22Rv1 (cell line): ENCODE measurements around the gene PSPH.

Experiments
- H3K27ac ChIP-seq: fragments of 450-650 bp; 2 replicates; pipeline ENCODE4 v1.5.1; 2017
- ZFX ChIP-seq: fragments of 450-650 bp; IDR thresholded peaks from 2 replicates; pipeline ENCODE4 v1.6.1; 2017; ENCODE audit warnings: antibody characterized with exemption, borderline replicate concordance
- TF ChIP-seq, protein P1 (sequence below): fragments of 450-650 bp; IDR thresholded peaks from 2 replicates; pipeline ENCODE4 v1.5.1; 2017; ENCODE audit warnings: mild to moderate bottlenecking

PSPH gene

GRCh38 chr7:56007167-56007652 lies 44.0 kb downstream of the PSPH start:
- TF ChIP-seq, protein P1, sequence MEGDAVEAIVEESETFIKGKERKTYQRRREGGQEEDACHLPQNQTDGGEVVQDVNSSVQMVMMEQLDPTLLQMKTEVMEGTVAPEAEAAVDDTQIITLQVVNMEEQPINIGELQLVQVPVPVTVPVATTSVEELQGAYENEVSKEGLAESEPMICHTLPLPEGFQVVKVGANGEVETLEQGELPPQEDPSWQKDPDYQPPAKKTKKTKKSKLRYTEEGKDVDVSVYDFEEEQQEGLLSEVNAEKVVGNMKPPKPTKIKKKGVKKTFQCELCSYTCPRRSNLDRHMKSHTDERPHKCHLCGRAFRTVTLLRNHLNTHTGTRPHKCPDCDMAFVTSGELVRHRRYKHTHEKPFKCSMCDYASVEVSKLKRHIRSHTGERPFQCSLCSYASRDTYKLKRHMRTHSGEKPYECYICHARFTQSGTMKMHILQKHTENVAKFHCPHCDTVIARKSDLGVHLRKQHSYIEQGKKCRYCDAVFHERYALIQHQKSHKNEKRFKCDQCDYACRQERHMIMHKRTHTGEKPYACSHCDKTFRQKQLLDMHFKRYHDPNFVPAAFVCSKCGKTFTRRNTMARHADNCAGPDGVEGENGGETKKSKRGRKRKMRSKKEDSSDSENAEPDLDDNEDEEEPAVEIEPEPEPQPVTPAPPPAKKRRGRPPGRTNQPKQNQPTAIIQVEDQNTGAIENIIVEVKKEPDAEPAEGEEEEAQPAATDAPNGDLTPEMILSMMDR, result no peak
- no peak overlapping the region for H3K27ac ChIP-seq

DNA sequence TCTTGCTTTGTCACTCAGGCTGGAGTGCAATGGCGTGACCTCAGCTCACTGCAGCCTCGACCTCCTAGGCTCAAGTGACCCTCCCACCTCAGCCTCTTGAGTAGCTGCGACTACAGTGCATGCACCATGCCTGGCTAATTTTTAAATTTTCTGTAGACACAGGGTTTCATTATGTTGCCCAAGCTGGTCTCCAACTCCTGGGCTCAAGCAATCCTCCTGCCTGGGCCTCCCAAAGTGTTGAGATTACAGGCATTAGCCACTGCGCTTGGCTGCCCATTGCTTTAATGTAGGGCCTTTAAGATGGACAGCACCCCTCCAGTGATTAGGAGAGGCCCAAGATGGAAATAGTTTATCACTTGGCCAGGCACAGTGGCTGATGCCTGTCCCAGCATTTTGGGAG lies 47.5 kb downstream of the PSPH start:
- H3K27ac ChIP-seq, result no peak overlapping the region
- TF ChIP-seq ZFX, result no peak
- TF ChIP-seq, protein P1, result no peak

DNA sequence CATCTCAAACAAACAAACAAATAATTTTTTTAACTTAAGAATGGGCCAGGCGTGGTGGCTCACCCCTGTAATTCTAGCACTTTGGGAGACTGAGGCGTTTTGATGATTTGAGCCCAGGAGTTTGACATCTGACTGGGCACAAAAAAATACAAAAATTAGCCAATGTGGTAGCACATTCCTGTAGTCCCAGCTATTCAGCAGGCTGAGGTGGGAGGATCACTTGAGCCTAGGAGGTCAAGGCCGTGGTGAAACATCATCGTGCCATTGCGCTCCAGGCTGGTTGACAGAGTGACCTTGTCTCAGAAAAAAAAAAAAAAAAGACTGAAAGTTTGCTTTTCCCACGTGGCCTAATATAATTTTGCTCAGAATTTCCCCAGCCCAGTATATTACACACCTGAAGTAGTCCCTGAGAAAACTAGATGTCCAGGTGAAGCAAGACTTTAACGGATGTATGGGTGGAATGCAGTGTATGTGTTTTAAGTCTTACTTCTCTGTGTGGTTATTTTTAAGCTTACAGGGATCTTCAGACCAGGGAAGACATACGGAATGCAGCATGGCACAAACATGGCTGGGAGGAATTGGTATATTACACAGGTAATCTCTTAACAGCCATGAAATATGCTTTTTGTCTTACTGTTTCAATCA lies 54.3 kb downstream of the PSPH start:
- no peak overlapping the region for H3K27ac ChIP-seq
- TF ChIP-seq, protein P1, result no peak
- TF ChIP-seq ZFX, result no peak

DNA sequence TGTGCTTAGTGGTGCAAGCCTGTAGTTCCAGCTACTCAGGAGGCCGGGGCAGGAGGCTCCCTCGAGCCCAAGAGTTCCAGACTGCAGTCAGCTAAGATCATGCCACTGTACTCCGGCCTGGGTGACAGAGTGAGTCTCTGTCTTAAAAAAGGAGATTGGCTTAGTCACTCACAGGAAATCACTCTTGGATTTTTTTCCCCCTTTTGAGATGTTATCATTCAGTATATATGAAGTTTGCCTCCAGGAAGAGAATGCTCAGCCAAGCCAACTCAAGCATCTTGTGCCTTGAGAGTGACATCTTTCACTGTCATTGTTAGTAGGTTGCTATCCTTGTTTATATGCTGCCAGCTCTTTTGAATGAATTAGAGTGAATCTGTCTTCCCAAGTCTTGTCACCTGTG lies 58.9 kb downstream of the PSPH start:
- TF ChIP-seq ZFX, result no peak
- TF ChIP-seq, protein P1, result no peak
- no peak overlapping the region for H3K27ac ChIP-seq

- TF ChIP-seq, protein P1, result no peak
- TF ChIP-seq ZFX, result no peak
- no peak overlapping the region for H3K27ac ChIP-seq
These were observed 67.7 kb downstream of the PSPH start for GRCh38 chr7:55983537-55983936.

- H3K27ac ChIP-seq, result no peak overlapping the region
- TF ChIP-seq, protein P1, result no peak
- no peak for TF ChIP-seq ZFX
These were observed 71.0 kb downstream of the PSPH start for GRCh38 chr7:55980266-55980665.

DNA sequence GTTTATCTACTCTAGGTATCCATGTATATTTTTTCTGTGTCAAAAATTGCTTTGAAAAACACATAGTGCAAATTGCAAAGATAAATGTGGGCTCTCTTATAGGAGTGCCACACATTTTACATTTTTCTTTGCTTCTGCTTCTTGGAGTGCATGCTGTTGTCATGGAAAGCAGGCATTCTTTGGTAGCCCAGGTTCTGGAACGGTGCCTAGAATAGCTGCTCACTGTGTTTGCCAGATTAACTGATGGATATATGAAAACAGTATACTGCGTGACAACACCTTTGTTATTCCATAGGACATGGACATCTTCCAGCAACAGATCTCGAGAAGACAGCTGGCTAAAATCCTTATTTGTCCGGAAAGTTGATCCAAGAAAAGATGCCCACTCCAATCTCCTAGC lies 73.4 kb downstream of the PSPH start:
- H3K27ac ChIP-seq, result no peak overlapping the region
- TF ChIP-seq, protein P1, result no peak
- no peak for TF ChIP-seq ZFX
